ENCODE data around the gene MYADML2.

GRCh38 chr17:81898029-81898866 lies 48.8 kb downstream of the MYADML2 start:
- TF ChIP-seq CSDC2 (CRISPR knock-in tag; IDR thresholded peaks at IDR 0.05) (no peak), BACH2 (CRISPR knock-in tag; IDR thresholded peaks at IDR 0.05; ENCODE audit: borderline replicate concordance) (no peak), RARB (CRISPR knock-in tag; IDR thresholded peaks at IDR 0.05) (no peak)
- TF ChIP-seq, protein P1, sequence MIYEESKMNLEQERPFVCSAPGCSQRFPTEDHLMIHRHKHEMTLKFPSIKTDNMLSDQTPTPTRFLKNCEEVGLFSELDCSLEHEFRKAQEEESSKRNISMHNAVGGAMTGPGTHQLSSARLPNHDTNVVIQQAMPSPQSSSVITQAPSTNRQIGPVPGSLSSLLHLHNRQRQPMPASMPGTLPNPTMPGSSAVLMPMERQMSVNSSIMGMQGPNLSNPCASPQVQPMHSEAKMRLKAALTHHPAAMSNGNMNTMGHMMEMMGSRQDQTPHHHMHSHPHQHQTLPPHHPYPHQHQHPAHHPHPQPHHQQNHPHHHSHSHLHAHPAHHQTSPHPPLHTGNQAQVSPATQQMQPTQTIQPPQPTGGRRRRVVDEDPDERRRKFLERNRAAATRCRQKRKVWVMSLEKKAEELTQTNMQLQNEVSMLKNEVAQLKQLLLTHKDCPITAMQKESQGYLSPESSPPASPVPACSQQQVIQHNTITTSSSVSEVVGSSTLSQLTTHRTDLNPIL (CRISPR knock-in tag; IDR thresholded peaks at IDR 0.05; ENCODE audit: low read depth): no peak

Measured in SK-N-SH treated with all-trans-retinoic acid at 6 μM for 48 hours (cell line).